BJ (cell line): ENCODE data around the gene SFRP2. TPM values are rescaled to one million over a fixed set of nuclear protein-coding genes. Genes with fewer than 3 reads are reported as not detected.

Experiments used
- CTCF ChIA-PET: fragments of 350-600 bp; formaldehyde crosslinking; extraction: SDS; loops from one replicate; lab custom pipeline; 2021; ENCODE audit warnings: antibody characterized with exemption, inconsistent platforms; lab: Yijun Ruan, JAX
- POLR2A ChIA-PET: fragments of 300-600 bp; sonication (Branson Sonifier 250); formaldehyde crosslinking; extraction: SDS; loops from one replicate; lab custom pipeline; 2021; ENCODE audit warnings: antibody characterized with exemption; lab: Charles Lee
- DNase-seq: peaks from one replicate; pipeline ENCODE4 v3.0.0-alpha.2; 2011; ENCODE audit warnings: low read depth
- H3K27me3 ChIP-seq: 2 replicates; pipeline ENCODE4 v1.6.0; 2011; ENCODE audit warnings: low read length; ENCODE audit not compliant: control insufficient read depth, insufficient read depth
- H3K36me3 ChIP-seq: 2 replicates; pipeline ENCODE4 v1.5.1; 2011; ENCODE audit warnings: low read length; ENCODE audit not compliant: control insufficient read depth, insufficient read depth
- H3K4me3 ChIP-seq: 2 replicates; pipeline ENCODE4 v1.5.1; 2011; ENCODE audit warnings: low read depth, mild to moderate bottlenecking, control low read depth, low read length
- CTCF ChIP-seq: IDR thresholded peaks from 2 replicates; pipeline ENCODE4 v1.5.1; 2011; ENCODE audit warnings: low read depth, mild to moderate bottlenecking, control low read depth, inconsistent platforms, low read length, moderate library complexity; ENCODE audit not compliant: insufficient read depth
- polyA plus RNA-seq: library from polyadenylated mRNA; depleted of rRNA; stranded (reverse); fragments of >200 nt; gene quantifications from 2 replicates; pipeline ENCODE4 v1.2.3, GENCODE V29; 2011

Gene SFRP2
- polyA plus RNA-seq, 1 experiment = 0.05 TPM

- Histone ChIP-seq H3K4me3 (peak overlapping the region; percentile 37), H3K27me3 (peaks cover 10% of the 10 kb centered on the region), H3K36me3 (no peaks in the 10 kb centered on the region)
- DNase-seq = no peak
- CTCF ChIA-PET = interaction anchor here (1.9 kb wide), 1 partner anchor 124 kb away, joined by 8 read pairs; no protein-coding TSS in a partner anchor
- TF ChIP-seq CTCF = no peak
- POLR2A ChIA-PET = no interaction called here
Measured at GRCh38 chr4:153758688-153759406, 30.0 kb downstream of the SFRP2 start.

GRCh38 chr4:153758136-153758535 lies 30.7 kb downstream of the SFRP2 start:
- Histone ChIP-seq H3K4me3 (no peak overlapping the region), H3K27me3 (peaks cover 10% of the 10 kb centered on the region), H3K36me3 (no peaks in the 10 kb centered on the region)
- CTCF ChIA-PET = interaction anchor here (1.9 kb wide), 1 partner anchor 123 kb away, joined by 8 read pairs; no protein-coding TSS in a partner anchor
- TF ChIP-seq CTCF = no peak
- DNase-seq = no peak
- POLR2A ChIA-PET = no interaction called here

- CTCF ChIA-PET = interaction anchor here (1.9 kb wide), 1 partner anchor 122 kb away, joined by 8 read pairs; no protein-coding TSS in a partner anchor
- no peak for TF ChIP-seq CTCF
- Histone ChIP-seq H3K36me3 (no peaks in the 10 kb centered on the region), H3K27me3 (peaks cover 10% of the 10 kb centered on the region), H3K4me3 (no peak overlapping the region)
- no peak for DNase-seq
- POLR2A ChIA-PET = no interaction called here
Measured at GRCh38 chr4:153757407-153757806, 31.5 kb downstream of the SFRP2 start.

GRCh38 chr4:153755186-153755585 lies 33.7 kb downstream of the SFRP2 start:
- Histone ChIP-seq H3K27me3 (peaks cover 6% of the 10 kb centered on the region), H3K4me3 (no peak overlapping the region), H3K36me3 (no peaks in the 10 kb centered on the region)
- no peak for DNase-seq
- POLR2A ChIA-PET = no interaction called here
- CTCF ChIA-PET = no interaction called here
- TF ChIP-seq CTCF = no peak

- TF ChIP-seq CTCF = peak; percentile 78
- ChIA-PET CTCF (interaction anchor here (0.7 to 3.9 kb wide), 24 partner anchors 11 to 759 kb away, joined by 3 to 30 read pairs (median 3); no protein-coding TSS in a partner anchor), POLR2A (no interaction called here)
- Histone ChIP-seq H3K4me3 (no peak overlapping the region), H3K36me3 (no peaks in the 10 kb centered on the region), H3K27me3 (peaks cover 2% of the 10 kb centered on the region)
- DNase-seq = peak; percentile 19
Measured at GRCh38 chr4:153750197-153750817, 38.6 kb downstream of the SFRP2 start.
